ENCODE measurements around the gene ZNF799.
"Not testable (repeated sequence)": the region's sequence is repeated elsewhere in the genome, so short reads cannot be mapped to it uniquely, and the experiment has no call there.

ZNF799 gene

DNA sequence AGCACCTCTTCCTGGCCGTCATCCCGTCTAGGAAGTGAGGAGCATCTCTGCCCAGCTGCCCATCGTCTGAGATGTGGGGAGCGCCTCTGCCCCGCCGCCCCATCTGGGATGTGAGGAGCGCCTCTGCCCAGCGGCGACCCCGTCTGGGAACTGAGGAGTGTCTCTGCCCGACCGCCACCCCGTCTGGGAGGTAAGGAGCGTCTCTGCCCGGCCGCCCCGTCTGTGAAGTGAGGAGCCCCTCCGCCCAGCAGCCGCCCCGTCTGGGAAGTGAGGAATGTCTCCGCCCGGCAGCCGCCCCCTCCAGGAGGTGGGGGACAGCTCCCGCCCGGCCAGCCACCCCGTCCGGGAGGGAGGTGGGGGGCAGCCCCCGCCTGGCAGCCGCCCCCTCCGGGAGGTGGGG lies 38.8 kb downstream of the ZNF799 start:
- DNase-seq (ENCODE audit: low spot score): not testable (repeated sequence)

DNA sequence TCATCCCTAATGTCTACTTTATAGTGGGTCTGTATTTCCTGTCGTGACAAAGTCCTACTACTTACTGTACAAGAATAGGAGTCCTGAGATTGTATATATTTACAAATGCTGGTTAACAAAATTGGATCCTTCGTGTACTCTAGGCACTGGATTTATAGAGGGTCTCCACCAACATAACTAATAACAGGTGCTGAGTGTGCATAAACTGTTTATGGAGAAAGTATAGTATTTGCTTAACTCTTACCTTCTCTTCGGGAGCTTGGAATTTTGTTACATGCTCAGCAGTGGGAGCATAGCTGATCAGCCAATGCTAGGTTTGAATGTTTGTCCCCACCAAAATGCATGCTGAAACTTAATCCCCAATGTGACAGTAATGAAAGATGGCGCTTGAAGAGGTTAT lies 47.7 kb downstream of the ZNF799 start:
- no peak for DNase-seq (ENCODE audit: low spot score)

DNA sequence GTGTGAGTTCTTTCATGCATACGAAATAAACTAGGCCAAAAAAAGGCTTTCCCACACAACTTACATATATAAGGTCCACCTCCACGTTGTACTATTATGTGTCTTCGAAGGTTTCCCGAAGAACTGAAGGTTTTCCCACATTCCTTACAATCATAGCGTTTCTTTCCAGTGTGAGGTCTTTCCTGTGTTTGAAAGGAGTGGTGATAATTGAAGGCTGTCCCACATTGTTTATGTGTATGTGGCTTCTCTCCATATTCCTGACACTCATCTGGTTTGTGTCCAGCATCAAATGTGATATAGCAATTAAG lies 50.2 kb downstream of the ZNF799 start:
- DNase-seq (ENCODE audit: low spot score): no peak

DNA sequence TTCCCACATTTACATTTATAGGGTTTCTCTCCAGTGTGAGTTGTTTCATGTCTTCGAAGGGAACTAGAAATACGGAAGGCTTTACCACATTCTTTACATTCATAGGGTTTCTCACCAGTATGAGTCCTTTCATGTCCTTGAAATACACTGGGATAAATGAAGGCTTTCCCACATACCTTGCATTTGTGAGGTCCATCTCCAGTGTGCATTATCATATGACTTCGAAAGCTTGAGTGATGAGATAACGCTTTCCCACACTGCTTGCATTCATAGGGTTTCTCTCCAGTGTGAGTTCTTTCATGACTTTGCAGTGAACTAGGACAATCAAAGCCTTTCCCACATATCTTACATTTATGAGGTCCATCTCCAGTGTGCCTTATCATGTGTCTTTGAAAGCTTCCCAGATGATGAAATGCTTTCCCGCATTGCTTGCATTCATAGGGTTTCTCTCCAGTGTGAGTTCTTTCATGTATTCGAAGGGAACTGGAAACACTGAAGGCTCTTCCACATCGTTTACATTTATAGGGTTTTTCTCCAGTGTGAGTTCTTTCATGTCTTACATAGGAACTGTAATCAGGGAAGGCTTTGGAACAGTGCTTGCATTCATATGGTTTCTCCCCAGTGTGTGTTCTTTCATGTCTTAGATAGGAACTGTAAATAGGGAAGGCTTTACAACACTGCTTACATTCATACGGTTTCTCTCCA lies 50.7 kb downstream of the ZNF799 start:
- no peak for DNase-seq (ENCODE audit: low spot score)

DNA sequence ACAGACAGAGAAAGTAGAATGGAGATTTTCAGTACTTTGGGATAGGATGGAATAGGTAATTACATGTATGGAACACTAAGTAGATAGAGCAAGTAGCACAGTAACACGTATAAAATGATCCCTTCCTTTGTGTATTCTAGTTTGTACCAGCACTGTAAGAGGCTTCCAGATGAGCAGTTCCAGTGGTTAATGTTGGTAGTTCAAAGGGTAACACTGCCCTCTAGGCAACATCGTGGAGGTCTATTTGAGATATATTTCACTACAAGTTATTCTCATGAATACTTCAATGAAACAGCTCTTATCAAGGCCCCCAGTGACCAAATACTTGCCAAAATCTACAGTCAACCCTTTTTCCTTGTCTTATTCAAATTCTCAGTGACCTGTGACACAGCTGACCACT lies 54.2 kb downstream of the ZNF799 start:
- no peak for DNase-seq (ENCODE audit: low spot score)

DNA sequence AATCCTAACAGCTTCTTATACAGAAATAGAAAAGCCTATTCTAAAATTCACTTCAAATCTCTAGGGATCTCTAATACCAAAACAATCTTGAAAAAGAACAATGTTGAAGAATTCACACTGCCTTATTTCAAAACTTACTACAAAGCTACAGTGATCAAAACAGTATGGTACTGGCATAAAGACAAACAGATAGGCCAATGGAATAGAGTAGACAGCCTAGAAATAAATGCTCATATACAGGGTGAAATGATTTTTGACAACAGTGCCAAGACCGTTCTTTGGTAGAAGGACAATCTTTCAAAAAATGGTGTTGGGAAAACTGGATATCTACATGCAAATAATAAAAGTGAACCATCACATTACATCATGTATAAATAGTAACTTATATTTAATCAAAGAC lies 55.9 kb downstream of the ZNF799 start:
- DNase-seq (ENCODE audit: low spot score): no peak
